ENCODE measurements around the gene FBXO33.

DNA sequence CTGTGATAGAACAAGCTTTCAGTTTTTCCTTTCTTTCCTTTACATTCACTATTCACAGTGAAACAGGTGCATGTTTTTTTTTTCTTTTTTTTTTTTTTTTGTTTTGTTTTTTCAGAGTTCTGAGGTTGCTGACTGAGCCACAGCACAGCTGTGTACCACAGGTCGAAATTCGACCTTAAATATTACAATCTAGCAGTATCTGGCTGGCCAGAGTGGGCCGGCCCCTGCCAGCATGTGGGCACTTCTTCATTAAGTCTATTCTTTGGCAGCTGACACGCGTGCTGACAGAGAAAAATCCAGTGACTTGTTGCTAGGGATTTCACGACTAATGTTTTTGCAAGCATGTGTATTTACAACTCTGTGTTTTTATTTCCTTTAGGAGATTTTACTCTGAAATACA is 33.9 kb downstream of the FBXO33 start:
- no peak for TF ChIP-seq POLR2A (IDR thresholded peaks at IDR 0.05)
- TF ChIP-seq CTCF (IDR thresholded peaks at IDR 0.05), result no peak

All from right lobe of liver (tissue), 4 donors.